LNCAP (cell line): ENCODE data around the gene ZNF595.

Experiments
- CTCF ChIP-seq: fragments of 450-650 bp; IDR thresholded peaks from 2 replicates; pipeline ENCODE4 v1.5.1; 2017; ENCODE audit warnings: mild to moderate bottlenecking

Gene ZNF595

GRCh38 chr4:107444-108429 is 54.6 kb downstream of the ZNF595 start:
- TF ChIP-seq CTCF, result no peak

GRCh38 chr4:112771-113170 is 59.6 kb downstream of the ZNF595 start:
- TF ChIP-seq CTCF, result no peak

- no peak for TF ChIP-seq CTCF
Measured at GRCh38 chr4:113732-114131, 60.6 kb downstream of the ZNF595 start.

- no peak for TF ChIP-seq CTCF
Measured at GRCh38 chr4:114149-114548, 61.0 kb downstream of the ZNF595 start.

- no peak for TF ChIP-seq CTCF
Measured at GRCh38 chr4:116499-116898, 63.4 kb downstream of the ZNF595 start.

GRCh38 chr4:120616-121015 is 67.5 kb downstream of the ZNF595 start:
- no peak for TF ChIP-seq CTCF

GRCh38 chr4:121408-122084 is 68.4 kb downstream of the ZNF595 start:
- no peak for TF ChIP-seq CTCF
